Measurements from ENCODE around the gene FHL2.

The FHL2 gene

GRCh38 chr2:105396254-105397024 lies 2.4 kb downstream of the FHL2 start:
- DNase-seq = no peak

GRCh38 chr2:105395691-105396090 lies 3.2 kb downstream of the FHL2 start:
- no peak for DNase-seq

DNA sequence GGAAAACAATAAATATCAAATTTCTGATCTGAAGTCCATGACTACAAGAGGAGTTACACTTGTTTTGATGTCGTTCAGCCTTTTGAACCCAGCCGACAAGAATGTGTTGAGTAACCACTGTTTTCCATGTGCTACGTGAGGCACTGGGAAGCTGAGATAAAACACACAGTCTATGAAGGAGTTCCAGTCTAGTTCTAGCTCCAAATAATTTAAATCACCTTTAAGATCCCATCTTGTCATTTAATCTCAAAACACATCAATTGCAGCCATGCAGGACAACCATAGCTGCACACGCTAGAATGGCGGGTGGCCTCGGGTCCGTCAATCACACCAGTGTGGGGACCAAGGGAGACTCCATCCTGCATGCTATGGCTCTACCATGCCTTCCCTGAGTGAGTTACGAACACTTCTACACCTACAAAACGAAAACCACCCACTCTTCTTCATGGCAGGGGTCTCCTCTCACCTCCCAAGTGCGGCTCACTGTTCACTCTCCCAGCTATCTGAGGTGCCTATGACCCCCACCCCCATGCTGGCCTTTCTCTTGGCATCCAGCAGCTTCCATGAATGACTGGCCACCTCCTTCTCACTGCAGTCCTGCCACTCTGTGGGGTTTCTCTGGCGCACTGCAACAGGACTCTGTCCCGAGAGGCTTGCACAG lies 3.8 kb downstream of the FHL2 start:
- DNase-seq = no peak

- DNase-seq = no peak
Observed at GRCh38 chr2:105393373-105394055, 5.3 kb downstream of the FHL2 start.

DNA sequence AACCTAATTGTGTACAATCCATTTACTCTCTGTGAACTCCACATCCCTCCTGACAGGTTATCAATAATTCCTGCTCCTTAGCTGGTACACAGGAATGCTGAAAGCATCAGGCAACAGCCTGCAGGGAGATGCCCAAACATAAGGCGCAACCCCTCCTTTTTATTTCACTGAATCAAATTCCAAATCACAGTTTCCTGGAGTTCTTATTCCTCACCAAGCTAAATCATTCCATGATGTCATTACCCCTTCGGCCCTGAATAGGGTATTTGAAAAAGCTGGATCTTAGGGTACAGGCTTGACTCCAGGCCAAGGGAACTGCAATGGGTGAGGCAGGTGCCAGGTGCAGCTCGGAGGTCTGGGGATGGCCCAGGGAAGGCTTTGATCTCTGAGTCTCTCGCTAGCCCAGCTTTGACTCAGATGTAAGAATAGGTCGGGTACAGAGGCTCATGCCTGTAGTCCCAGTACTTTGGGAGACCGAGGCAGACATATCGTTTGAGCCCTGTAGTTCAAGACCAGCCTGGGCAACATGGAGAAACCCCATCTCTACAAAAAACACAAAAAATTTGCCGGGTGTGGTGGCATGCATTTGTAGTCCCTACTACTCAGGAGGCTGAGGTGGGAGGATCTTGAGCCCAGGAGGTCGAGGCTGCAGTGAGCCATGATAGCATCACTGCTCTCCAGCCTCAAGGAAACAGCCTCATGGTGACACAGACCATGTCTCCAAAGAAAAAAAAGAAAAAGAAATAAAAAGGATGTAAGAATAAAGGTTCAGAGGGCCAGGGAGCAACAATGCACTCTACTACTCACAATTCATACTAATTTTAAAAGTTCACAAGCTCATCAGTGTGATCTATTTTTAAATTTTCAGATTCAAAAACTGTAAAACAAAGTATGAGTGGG lies 6.8 kb downstream of the FHL2 start:
- DNase-seq = no peak

DNA sequence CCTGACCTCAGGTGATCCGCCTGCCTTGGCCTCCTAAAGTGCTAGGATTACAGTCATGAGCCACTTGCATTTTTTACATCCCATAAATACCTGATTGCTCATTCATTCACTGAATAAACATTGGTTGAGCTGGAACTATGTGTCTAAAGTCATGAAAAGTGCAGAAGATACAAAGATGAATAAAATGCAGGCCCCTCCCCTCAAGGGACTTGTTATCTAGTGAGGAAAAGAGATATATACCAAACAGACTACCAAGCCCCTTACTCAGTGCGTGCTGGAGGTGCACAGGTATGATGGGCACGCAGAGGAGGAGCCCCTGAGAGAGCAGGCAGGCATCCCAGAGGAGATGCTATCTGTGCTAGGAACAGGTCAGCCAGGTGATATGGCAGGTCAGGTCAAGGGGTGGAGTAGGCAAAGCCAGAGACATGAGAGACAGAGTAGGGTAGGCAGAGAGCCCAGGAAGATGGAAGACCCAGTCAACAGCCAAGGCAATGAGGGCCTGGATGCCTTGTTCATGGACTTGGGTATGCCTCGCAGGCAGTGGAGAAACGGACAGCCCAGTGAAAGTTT lies 7.7 kb downstream of the FHL2 start:
- no peak for DNase-seq

- no peak for DNase-seq
Observed at GRCh38 chr2:105390454-105390853, 8.4 kb downstream of the FHL2 start.

DNA sequence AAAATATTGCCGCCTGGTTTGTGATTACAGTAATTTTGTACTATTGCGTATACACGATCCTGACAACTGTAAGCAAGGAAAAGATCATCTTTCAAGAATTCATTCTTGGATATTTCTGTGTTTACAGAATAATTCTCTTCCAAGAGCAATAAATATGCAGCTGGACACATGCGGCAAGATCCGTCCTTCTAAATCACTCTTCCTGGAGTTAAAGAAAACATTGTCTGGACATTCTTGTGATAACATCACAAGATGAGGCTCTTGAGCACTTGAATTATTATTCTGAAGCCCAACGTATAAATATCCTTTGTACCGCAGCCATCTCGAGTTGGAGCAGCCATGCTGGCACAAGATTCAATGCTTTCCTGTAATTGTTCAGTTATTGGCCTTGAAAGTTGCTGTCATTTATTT lies 9.9 kb downstream of the FHL2 start:
- DNase-seq = no peak

DNA sequence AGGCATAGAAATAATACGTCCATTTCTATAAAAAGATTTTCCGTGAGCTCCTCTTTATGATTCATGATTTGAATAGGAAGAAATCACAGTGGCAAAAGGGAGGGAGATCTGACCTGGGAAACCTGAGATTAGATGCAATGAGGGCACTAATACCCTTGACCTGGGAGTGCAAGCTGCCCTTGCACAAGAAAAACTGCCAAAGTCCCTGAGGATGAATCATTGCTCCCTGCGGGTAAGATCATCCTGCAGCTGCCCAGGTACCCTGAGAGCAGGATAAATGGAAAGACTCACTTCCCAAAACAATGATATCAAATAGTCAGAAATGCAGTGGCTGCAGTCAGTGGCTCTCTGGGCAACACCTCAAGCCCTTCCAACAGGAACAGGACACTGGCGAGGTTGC lies 11.6 kb downstream of the FHL2 start:
- no peak for DNase-seq

DNA sequence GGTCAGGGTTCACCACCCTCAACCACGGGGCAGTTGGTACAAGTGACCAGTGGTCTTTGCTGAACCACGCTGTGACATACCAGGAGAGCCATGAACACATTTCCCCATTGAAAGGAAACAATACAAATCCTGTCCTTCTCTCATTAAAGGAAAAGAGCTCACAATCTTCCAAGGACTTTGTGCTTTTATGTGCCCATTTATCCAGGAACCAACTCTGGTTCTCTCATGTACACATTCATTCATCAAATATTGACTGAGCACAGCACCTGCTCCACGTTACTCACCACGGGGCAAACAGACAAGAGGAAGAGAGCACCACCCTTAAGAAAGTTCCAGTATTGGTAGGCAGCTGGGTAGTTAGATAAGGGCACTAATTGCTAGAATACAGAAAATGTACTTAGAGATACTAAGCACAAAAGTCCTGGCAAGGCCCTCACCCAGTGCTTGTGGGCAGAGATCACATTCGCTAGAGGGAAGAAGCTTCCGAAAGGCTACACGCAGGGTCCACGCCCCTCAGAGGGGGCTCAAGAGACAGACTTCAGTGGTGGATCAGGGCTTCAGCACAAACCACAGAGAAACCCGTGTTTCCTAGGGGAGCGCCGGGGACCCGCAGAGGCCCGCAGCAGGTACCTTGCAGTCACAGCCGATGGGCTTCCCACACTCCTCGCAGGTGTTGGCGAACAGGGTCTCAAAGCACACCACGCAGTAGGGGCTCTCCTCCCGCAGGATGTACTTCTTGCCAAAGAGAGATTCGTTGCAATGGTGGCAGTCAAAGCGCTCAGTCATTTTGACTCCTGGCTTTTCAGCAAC lies 12.9 kb downstream of the FHL2 start:
- no peak for DNase-seq

DNA sequence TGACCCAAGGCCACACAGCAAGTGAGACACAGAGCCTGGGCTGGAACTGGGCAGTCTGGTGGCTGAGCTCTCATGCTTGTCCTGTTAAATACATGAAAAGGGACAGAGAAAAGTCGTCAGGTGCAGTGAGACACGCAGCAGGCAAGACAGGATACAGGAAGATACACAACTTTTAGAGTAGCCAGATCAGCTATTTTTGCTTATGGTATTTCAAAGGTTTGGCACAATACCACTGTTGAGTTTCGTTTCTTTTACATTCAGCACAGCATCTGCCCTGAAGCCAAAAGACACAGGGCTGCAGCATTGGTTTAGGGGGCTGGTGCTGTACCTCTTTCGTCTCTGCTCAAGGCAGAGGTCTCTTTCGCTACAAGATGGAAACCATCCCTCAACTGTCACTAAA lies 14.0 kb downstream of the FHL2 start:
- DNase-seq = no peak

DNA sequence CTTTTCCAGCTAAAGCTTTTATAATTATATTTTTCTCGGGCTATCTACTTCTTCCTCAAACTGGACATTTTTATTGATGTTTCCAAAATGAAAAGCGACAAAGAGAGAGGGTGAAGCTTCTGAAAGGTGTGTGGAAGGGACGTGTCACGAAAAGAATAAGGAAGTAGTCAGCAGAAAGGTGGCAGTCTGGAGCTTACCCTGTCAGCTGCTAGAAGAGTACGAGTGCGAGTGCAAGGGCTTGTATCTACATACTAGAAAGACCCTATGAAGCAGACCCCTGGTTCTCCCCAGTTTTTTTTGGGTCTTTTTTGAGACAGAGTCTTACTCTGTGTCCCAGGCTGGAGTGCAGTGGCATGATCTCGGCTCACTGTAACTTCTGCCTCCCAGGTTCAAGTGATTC lies 14.6 kb downstream of the FHL2 start:
- DNase-seq = no peak

GRCh38 chr2:105383432-105384166 lies 15.3 kb downstream of the FHL2 start:
- no peak for DNase-seq

DNA sequence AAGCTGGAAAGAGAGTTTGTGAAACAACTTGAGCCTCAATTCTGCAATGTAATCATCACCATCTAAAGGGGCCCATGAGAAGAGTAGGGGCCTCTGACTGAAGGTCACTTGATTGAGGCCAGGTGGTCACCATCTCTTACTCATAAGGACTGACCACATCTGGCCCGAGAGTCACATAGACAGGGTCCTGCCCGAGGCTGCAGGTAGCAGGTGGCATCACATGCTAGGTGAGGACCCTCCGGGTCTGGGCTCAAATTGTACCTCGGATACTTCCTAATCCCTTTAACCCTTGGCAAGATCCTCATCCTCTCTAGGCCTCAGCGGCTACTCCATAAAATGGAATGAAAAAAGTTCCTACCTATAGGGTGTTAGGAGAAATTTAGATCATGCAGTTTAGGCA lies 16.7 kb downstream of the FHL2 start:
- DNase-seq = no peak

GRCh38 chr2:105381101-105381668 lies 17.7 kb downstream of the FHL2 start:
- no peak for DNase-seq

DNA sequence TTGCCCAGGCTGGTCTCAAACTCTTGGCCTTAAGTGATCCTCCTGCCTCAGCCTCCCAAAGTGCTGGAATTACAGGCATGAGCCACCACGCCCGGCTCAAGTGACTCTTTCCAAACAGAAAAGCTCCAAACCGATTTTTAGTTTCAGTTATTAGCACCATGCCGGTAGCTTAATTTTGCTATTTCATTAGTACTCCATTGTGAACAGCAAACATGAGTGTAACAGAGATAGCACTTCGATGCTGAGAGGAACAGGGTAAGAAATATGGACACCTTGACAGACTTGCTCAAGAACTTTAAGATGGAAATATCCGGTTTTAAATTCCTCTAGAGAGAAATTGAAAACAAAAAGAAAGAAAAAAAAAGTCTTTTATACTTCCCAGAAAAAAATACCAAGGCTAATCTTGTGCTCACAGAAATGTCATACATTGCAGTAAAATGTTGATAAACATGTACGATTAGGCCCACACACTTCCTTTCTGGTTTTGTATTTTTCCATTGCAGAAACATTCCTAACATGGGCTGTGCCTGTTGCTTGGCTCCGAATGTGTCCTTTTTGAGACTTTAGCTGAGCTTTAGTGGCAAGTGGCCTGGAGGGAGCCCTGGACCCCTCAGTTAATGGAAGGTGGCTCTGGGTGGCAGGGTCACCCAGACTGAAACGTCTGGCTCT lies 18.3 kb downstream of the FHL2 start:
- no peak for DNase-seq

- DNase-seq = no peak
Observed at GRCh38 chr2:105379741-105380186, 19.1 kb downstream of the FHL2 start.

DNA sequence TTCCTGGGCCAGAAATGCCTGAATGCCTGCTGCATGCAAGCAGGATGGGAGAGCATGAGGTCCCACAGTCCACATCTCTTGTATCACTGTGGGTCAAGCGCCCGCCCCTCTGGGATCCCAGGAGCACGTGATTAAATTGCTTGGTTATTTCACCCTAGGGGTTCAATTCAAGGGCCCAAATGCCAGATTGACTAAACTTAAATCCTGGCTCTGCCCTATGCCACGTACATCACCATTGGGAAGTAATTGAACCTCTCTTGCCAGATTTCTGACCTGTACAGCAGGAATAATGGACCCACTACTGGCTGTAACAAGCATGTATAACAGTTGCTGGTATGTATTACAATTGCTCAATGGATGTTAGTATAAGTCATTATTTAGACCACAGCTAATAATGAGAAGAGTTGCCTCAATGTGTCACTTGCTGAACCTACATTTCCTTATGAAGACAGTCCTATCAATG lies 19.9 kb downstream of the FHL2 start:
- DNase-seq = no peak

- DNase-seq = no peak
Observed at GRCh38 chr2:105378276-105378840, 20.5 kb downstream of the FHL2 start.

- DNase-seq = no peak
Observed at GRCh38 chr2:105377871-105378270, 21.0 kb downstream of the FHL2 start.
